Activated CD4-positive, alpha-beta T cell treated with anti-CD3 and anti-CD28 coated beads, Interleukin-2, amount 50 U/mL, for 4 hours (primary cell): ENCODE results near the gene ZEB1.
"Not testable (repeated sequence)": the region's sequence is repeated elsewhere in the genome, so short reads cannot be mapped to it uniquely, and the experiment has no call there.

Experiments
- DNase-seq, 2 experiments: peaks; one replicate each; pipeline ENCODE4 v3.0.0-alpha.2; 2020

The ZEB1 gene

GRCh38 chr10:31372439-31372838 lies 53.4 kb downstream of the ZEB1 start:
- DNase-seq = no peak

- DNase-seq = no peak
Observed at GRCh38 chr10:31374146-31374696, 55.2 kb downstream of the ZEB1 start.

- no peak for DNase-seq
Observed at GRCh38 chr10:31381171-31381570, 62.2 kb downstream of the ZEB1 start.

GRCh38 chr10:31381766-31382316 lies 62.8 kb downstream of the ZEB1 start:
- DNase-seq = no peak

GRCh38 chr10:31383810-31384588 lies 65.0 kb downstream of the ZEB1 start:
- no peak for DNase-seq

- no peak for DNase-seq
Observed at GRCh38 chr10:31384589-31384949, 65.6 kb downstream of the ZEB1 start.

- DNase-seq = no peak
Observed at GRCh38 chr10:31390804-31391203, 71.8 kb downstream of the ZEB1 start.

- no peak for DNase-seq
Observed at GRCh38 chr10:31393844-31394243, 74.8 kb downstream of the ZEB1 start.

- DNase-seq = no peak
Observed at GRCh38 chr10:31395695-31396094, 76.7 kb downstream of the ZEB1 start.

- no peak for DNase-seq
Observed at GRCh38 chr10:31396376-31396775, 77.4 kb downstream of the ZEB1 start.

- no peak for DNase-seq
Observed at GRCh38 chr10:31397852-31398251, 78.8 kb downstream of the ZEB1 start.

- no peak for DNase-seq
Observed at GRCh38 chr10:31399171-31399570, 80.2 kb downstream of the ZEB1 start.

GRCh38 chr10:31399631-31400030 lies 80.6 kb downstream of the ZEB1 start:
- DNase-seq = no peak

- DNase-seq = no peak
Observed at GRCh38 chr10:31401287-31401686, 82.3 kb downstream of the ZEB1 start.

GRCh38 chr10:31404640-31405039 lies 85.6 kb downstream of the ZEB1 start:
- no peak for DNase-seq

- not testable (repeated sequence) for DNase-seq
Observed at GRCh38 chr10:31405829-31406228, 86.8 kb downstream of the ZEB1 start.

GRCh38 chr10:31412397-31412796 lies 93.4 kb downstream of the ZEB1 start:
- not testable (repeated sequence) for DNase-seq

- DNase-seq = no peak
Observed at GRCh38 chr10:31413325-31413724, 94.3 kb downstream of the ZEB1 start.

- DNase-seq = no peak
Observed at GRCh38 chr10:31418481-31418880, 99.5 kb downstream of the ZEB1 start.

- no peak for DNase-seq
Observed at GRCh38 chr10:31419394-31420063, 100.5 kb downstream of the ZEB1 start.

- DNase-seq = no peak
Observed at GRCh38 chr10:31421322-31421721, 102.3 kb downstream of the ZEB1 start.

GRCh38 chr10:31422634-31423033 lies 103.6 kb downstream of the ZEB1 start:
- no peak for DNase-seq

GRCh38 chr10:31424473-31424872 lies 105.5 kb downstream of the ZEB1 start:
- DNase-seq = no peak

- DNase-seq = no peak
Observed at GRCh38 chr10:31426401-31426800, 107.4 kb downstream of the ZEB1 start.
